ENCODE measurements around the gene OPCML.

- TF ChIP-seq POLR2A (IDR thresholded peaks at IDR 0.05), result no peak
- TF ChIP-seq CTCF (IDR thresholded peaks at IDR 0.05), result no peak
- no peak for TF ChIP-seq POLR2AphosphoS5 (IDR thresholded peaks at IDR 0.05)
Measured at GRCh38 chr11:132439711-132440255, 1092.5 kb downstream of the OPCML start.

Data from prostate gland (tissue), 2 donors.